HG03520 (cell line): ENCODE measurements around the gene PRUNE1.

Experiments used
- ATAC-seq: cut with Tn5 transposase; IDR thresholded peaks from one replicate; pipeline ENCODE4 v1.9.1; 2021; ENCODE audit warnings: mild to moderate bottlenecking, moderate library complexity; ENCODE audit not compliant: unreplicated experiment

PRUNE1 gene

DNA sequence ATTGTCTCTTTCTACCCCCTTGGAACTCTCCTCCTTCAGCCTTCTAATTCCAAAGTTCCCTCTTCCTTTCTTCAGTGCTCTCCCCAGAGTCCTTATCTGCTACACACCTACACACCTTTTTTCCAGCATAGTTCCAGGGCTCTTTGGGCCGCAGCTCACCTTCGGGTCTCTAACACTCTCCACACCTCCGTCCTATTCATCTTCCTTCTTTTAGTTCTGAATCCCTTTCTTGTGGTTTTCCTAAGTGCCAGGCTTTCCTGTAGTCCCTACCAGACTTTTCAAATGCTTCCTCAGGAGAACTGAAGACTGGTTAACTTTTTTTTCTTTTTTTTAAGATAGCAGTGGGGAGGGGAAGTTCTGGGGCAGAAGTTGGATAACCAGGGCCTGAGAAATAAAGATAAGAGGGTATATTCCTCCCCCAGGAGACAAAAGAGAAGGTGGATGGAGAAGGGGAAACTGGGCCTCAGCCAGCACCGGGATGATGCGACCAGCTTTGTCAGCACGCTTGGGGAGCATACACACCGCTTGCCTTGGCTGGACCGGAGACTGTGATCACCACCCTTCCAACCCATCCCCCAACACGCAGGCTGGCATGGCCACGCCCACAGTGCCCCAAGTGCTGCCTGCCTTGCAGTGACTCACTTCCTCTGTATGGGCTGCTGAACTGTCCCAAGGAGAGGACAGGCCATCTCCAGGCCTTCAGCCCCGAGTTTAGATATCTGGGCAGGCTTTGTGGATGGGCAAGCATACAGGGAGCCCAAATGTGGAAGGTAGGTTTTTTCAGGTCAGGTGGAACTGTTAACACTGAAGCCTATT is 31.2 kb upstream of the PRUNE1 start:
- ATAC-seq: no peak

DNA sequence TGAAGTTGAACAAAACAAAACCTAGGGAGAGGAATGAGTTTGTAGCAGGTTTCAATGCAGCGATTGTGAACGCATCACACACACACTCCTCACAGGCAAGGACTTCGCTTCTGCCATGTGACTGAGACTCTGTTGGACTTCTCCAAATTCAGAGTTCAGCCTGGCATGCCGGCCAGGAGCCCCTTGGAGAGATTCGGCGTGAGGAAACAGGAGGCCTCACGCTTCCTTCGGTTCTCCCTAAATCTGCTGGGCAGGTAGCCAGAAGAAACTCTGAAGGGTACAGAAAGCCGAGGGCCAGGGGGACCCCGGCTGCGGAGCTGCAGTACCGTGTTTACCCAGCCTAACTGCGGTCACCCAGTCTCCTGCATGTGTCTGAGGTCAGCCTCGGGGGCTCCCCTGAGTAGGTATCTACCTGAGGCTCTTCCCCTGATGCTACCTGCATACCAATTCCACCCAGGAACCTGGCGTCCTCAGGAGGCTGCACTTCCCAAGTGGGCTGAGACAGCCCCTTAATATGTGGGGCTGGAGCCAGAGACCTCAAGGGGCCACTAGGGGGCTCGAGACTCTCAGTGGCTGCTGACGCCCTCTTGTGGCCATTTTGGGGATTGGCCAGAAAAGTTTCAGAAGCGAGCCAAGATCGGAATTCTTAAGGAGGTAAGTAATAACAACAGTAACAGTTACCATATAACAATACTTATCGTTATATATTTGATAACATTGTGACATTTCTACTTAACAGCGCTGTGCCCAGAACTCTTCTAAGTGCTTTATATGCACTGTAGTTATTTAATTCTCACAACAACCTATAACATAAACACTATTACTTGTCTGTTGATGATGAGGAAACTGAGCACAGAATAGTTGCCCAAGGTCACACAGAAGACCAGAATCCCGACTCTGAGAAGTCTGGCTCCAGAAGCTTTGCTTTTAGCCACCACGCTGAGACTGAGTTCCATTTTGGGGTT is 28.9 kb upstream of the PRUNE1 start:
- no peak for ATAC-seq

DNA sequence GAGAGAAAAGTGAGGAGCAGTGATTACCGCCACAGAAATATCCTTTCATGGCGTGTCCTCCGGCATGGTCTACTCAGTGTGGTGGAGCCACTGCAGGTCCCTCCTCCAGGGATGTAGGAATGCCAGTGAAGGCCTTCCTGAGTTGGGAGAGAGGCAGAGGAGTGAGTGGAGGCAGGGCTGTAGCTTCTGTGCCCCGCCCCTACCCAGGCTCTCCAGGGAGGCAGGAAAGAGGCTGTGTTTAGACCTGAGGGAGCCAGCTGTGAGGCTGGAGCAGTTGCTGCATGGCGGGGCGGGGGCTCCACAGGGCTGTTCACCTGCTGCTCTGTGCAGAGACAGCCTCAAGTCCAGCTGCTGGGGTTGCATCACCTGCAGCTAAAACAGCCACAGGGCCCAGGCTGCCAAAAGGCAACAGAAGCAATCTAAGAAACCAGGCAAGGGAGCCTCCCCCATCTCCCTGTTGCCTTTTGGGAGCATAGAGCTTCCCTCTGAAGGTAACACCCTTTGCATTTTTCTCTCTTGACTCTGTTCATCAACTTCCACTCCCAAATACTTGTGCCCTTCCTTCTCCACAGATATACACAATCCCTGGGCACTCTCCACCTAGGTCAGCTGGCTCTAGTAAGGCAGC is 27.0 kb upstream of the PRUNE1 start:
- ATAC-seq: no peak

DNA sequence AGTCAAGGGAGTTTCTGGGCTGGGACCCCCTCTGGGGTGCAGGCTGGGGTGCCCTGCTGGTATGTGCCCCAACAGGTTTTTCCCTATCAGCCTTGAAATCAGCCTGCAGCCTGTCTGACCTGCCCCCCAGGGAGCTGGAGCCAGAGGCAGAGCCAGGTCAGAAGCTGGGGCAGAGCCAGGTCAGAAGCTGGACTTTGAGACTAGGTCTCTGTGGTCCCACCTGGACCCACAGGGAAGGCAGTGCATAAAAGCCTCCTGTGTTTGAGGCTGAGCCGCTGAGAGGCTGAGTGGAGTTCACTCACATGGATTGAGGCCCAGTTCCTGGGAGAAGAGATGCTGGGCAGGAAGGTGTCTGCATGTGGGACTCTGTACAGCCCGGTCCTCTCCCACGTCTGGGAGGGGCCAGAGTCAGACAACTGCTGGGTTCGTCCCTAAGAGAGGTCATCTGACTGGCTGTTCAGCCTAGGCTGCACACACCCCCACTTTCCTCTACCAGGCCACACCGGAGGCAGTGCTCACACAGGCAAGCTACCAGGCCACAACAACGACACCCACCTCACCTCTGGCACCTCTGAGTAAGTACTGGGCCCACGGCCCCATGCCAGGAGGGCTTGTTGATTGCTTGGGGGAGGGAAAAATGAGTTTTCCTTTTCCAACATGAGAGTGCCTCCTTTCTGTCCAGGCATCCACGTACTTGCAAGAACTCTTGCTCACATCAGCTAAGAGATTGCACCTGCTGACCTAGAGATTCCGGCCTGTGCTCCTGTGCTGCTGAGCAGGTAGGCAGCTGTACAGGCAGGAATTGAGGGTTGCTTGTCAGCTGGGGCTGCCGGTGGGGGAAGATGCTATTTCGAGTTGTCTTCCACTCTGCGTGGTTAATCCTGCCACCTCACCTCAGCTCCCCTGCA is 26.2 kb upstream of the PRUNE1 start, which contains the start of gene ANXA9:
Gene ANXA9, plus strand, starts transcription at position 488 of the 908 bp plus-strand sequence. CDS start 814 bp downstream, outside the sequence.
- no peak for ATAC-seq

DNA sequence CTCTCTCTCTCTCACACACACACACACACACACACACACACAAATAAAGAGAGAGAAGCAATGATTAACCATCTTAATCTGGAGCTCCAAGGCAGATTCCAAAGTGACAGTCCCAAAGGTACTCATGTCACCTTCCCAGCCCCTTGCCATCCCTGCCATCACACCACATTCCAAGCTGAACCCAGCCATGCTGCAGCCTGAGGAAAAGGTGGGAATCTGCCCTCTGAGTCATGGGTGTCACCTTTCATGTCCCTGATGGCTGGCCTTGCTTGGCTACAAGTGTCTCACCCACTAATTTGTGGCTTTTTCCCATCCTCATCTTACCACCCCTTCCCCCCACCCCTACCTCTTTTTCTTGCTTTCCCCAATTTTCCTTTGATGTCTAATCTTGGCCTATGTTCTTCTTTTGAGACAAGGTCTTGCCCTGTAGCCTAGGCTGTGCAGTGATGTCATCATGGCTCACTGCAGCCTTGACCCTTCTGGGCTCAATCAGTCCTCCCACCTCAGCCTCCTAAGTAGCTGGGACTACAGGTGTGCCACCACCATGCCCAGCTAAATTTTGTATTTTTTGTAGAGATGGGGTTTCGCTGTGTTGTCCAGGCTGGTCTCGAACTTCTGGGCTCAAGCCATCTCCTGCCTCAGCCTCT is 22.9 kb upstream of the PRUNE1 start:
- ATAC-seq: no peak

DNA sequence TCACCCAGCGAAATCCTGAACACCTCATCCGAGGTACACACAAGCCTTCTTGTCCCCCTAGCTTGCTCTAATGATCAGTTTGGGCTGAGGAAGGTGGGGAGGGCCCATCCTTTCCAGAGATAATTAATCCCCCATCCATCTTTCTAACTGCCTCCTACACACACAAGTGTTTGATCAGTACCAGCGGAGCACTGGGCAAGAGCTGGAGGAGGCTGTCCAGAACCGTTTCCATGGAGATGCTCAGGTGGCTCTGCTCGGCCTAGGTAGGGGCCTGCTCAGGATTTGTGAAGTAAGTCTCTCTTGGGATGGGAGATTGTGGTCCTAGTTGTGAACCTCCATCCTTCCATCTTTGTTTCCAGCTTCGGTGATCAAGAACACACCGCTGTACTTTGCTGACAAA is 20.3 kb upstream of the PRUNE1 start:
- ATAC-seq: no peak

DNA sequence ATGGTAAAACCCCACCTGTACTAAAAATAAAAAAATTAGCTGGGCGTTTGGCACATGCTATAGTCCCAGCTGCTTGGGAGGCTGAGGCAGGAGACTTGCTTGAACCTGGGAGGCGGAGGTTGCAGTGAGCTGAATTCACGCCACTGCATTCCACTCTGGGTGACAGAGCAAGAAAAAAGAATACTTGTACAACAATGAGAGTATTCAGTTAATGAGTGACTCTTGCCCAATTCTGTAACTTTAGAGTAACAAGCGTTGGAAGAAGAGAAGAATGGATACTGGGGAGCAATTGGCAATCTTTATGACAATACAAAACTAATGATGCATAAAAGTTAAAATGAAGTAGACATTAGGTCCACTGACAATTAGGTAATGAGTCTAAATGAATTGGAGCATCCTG is 15.6 kb upstream of the PRUNE1 start:
- no peak for ATAC-seq

DNA sequence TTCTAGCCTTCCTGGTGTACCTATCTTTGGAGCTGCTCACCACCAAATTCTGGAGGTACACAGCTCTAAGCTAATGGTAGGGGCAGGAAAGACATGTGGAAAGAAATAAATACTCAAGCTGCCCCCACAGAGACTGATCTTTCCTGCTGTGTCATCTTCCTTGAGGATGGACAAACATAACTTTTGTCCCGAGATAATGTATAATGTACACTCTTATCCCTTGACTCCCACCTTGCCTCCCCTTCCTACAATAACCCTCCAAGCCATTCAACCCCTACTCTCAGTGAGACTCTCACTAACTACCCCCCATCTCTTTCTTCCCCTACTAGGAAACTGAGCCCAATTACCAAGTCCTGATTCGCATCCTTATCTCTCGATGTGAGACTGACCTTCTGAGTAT is 14.0 kb upstream of the PRUNE1 start:
- no peak for ATAC-seq

DNA sequence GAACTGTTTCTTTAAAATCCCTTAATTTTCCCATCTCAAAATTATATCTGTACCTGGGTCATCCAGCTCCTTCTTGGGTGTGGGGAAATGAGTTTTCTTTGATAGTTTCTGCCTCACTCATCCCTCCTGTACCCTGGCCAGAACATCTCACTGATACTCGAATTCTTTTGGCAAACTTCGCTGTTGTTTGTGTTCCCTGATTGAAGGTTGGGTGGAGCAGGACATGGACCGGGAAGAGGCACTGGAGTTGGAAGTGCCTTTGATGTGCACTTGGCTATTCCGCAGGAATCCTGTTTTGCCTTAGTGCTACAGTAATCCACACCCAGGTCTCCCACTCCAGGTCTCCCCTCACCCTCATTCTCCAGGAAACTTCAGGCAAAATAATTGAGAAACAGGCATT is 12.8 kb upstream of the PRUNE1 start:
- ATAC-seq: no peak

DNA sequence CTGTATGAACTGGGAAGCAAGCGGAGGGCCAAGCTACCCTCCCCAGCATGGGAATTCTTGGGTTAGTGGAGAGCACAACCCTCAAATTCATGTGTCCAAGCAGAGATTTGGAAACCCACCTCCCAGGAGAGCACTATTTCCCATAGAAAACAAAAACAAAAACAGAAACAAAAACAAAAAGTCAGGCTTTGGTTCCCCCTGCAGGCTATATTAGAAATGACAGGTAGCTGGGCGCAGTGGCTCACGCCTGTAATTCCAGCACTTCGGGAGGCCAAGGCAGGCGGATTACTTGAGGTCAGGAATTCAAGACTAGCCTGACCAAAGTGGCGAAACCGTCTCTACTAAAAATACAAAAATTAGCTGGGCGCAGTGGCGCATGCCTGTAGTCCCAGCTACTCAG is 12.4 kb upstream of the PRUNE1 start:
- no peak for ATAC-seq

DNA sequence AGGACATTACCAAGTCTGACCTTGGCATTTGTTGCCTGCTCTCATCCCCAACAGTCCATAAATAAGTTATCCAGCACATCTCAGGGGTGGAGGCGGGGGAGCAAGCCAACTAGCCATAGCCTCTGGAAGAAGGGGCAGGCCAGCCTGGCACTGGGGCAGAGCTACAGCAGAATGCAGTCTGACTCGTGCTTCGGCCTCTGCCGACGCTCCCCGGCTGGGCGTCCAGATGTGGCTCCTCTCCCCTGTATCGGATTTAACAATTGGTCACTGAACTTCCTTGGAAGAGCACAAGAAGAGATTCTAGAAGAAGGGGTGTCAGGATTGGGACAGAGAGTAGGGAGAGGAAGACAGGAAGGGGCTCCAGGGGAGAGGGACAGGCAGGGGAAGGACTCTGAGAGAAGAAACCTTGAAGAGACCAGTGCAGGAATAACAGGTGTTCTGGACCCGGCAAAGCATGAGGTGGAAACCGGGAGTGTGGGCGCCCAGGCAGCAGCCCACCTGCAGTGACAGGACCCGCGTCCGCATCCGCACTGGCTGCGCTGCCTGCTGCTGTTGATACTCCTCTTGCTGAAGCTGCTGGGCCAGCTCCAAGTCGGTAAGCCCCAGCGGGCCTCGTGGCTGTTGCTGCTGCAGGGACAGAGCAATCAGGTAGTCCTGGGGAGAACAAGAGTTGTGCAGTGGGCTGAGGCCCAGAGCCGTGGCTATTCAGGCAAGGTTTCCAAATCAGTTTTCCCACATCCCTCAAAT is 10.9 kb upstream of the PRUNE1 start:
- no peak for ATAC-seq

DNA sequence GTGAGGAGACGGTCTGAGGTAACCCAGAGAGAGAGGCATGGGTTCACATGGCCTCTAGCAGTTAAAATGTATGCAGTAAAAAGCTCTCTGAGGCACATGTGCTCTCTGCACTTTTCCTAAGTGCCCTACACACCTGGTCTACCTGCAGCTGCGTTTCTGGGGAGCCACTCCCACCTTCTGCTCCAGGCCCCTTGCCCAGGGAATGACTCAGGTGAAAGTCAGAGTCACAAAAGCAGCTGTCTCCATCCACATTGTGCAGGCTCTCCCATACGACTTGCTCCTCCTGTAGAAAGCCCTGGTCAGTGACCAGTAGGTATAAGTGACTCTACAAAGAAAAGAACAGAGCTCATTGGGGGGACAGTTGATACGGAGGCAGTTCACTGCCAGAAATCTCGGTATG is 10.3 kb upstream of the PRUNE1 start:
- ATAC-seq: no peak

DNA sequence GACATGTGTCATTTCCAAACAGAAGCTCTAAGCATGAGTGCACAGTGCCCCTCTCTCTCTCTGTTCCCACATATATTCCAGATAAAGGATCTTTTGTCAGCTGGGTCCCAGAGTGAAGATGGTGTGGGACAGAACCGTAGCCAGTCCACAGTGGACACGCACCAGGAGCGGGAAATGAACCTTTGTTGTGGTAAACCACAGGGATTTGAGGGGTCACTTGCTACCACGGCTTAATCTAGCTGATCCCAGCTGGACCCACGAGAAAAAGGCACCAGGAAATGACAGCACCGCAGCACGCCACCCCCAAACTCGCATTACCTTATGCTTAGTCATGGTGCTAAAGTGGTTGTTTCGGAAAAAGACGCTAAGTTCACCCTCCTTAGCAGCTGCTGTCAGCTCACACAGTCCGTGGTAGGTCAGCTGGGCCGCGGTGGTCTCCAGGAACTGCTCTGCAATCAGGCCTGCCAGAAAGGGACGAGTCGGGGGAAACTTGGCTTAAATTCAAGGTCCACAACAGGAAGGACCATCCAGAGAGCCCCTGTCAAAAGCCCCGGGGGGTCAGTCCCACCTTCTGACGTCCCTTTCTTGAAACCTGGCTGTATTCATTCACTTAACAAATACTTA is 9.1 kb upstream of the PRUNE1 start:
- no peak for ATAC-seq

DNA sequence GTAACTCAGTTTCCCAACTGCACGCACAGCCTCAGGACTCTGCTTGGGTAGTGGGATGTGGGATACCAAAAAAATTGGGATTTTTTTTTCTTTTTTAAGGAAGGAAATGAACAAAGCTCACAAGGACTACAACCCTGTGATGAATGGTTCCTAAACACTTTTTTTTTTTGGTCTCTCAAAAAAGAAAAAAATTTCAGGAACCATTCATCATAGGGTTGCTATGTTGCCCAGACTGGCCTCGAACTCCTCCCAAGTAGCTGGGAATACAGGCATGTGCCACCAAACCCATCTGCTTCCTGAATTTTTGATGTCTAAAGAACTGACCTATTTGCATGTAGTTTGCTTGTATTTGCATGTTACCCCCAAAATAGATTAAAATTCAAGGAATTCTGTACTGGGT is 8.3 kb upstream of the PRUNE1 start:
- ATAC-seq: no peak

DNA sequence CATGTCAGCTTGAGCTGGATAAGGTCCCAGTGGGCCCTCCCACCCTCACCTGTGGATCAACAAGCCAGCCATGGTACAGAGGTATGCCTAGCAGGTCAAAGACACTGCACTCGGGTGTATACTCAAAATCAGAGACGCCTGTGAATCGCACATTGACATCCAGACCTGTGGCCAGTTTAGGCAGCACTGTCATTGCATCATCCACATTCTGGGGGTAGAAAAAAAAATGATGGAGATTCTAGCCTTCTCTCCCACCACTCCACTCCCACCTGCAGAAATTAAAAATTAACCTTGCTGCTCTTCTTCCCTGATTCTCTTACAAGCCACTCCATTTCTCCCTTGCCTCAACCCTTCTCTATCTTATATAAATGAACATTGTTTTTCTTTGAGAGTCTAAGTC is 7.8 kb upstream of the PRUNE1 start:
- ATAC-seq: no peak

DNA sequence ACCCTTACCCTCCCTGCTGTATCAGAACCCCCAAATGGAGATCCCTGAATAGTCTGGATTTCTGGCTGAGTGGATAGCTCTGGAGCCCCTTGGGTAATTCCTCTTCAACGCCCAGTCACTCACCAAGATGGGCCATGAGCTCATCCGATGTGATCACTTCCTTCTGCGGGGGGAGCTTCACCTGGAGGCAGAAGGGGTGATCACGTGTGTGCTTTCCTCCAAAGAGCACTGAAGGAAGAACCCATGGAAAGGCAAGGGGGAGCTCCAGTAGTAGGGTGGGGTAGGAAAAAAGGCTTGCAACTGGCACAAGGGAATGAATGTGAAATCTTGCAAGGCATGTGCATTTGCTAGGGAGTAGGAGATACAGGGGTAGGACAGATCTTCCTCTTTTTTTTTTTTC is 6.6 kb upstream of the PRUNE1 start:
- ATAC-seq: no peak

DNA sequence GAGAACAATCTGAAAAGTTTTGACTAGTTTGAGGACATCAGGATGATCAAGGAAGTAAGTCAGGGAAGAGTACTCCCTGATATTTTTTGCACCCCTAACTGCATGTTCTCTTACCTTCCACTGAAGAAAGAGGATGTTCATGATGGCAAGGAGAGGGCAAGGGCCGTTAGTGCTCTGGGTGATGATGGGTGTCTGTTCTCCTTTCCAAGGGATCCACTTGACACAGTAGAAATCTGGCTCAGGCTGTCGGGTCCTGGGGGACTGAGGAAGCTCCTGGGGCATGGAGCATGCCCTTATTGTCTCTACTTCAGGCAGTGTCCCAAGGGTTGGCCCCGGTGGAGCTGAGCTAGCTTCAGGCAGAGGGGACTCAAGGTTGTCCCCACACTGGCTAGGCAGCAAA is 6.2 kb upstream of the PRUNE1 start:
- no peak for ATAC-seq

DNA sequence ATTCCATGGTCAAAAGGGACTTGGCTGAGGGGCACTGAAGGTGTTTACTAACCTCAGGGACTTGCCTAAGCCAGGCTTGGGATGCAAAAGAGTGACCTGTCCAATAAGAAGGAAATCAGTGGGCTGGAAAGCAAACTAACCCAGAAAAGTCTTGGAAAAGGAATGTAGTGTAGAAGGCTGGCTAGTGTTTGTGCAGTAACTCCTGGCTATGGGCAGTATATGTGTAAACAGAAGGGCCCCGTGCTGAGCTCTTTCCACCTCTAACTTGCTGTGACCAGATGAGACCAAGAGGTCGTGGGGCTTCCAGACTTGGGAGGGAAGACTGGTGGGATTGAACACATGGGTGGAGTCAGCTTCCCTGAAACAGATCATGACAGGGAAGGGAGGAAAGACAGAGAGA is 5.6 kb upstream of the PRUNE1 start:
- no peak for ATAC-seq

DNA sequence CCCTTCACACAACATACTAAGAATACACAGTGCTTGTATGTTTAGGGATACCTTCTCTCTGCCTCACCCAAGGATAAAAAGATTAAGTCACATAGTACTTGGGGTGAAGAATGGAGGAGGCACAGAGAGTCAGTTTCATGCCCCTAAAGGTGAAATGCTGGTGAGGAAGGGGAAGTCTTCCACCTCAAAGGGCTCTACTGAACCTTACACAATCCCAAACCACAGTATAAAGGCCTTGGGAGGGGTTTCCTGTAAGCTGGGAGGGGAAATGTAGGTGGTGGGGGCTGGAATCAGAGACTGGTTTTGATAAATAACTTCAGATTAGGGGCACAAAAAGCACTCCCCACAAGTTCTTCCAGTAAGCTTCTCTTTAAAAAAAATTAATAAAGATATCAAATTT is 5.1 kb upstream of the PRUNE1 start:
- ATAC-seq: no peak
